ENCODE results near the gene SNRPE. TPM values are rescaled to one million over a fixed set of nuclear protein-coding genes. Genes with fewer than 3 reads are reported as not detected.

The SNRPE gene
- total RNA-seq, 1 donor from 2014 or later, result 122 TPM

- Histone ChIP-seq H3K27ac (ENCODE audit: low read depth, low read length) (no peak overlapping the region), H3K4me2 (ENCODE audit: low read length) (no peak overlapping the region), H3K9me3 (ENCODE audit: insufficient read depth, low read depth, low read length) (no peaks in the 10 kb centered on the region), H3K27me3 (ENCODE audit: insufficient read depth, low read length) (no peaks in the 10 kb centered on the region), H3K4me3 (ENCODE audit: insufficient read depth, low read depth, low read length) (no peak overlapping the region), H3K4me1 (ENCODE audit: insufficient read depth, low read length) (no peaks in the 10 kb centered on the region), H3K9ac (ENCODE audit: low read length) (no peak overlapping the region), H2AFZ (ENCODE audit: low read depth, low read length) (no peak overlapping the region), H4K20me1 (ENCODE audit: insufficient read depth, low read length) (peaks cover 64% of the 10 kb centered on the region), H3K36me3 (ENCODE audit: insufficient read depth, low read length) (peaks cover 50% of the 10 kb centered on the region), H3K79me2 (ENCODE audit: insufficient read depth, low read length) (peaks cover 81% of the 10 kb centered on the region)
- H3K4me3 Mint-ChIP-seq (ENCODE audit: unreplicated experiment), result no peak overlapping the region
- DNase-seq (ENCODE audit: low read depth) (no peak), FAIRE-seq (no peak)
- H3K36me3 Mint-ChIP-seq (ENCODE audit: low read depth, unreplicated experiment), result peaks cover 22% of the 10 kb centered on the region
- H3K27ac Mint-ChIP-seq (ENCODE audit: unreplicated experiment), result no peak overlapping the region
- peaks cover 2% of the 10 kb centered on the region for H3K9me3 Mint-ChIP-seq (ENCODE audit: unreplicated experiment)
- H3K27me3 Mint-ChIP-seq (ENCODE audit: low read depth, unreplicated experiment), result no peaks in the 10 kb centered on the region
- TF ChIP-seq CTCF (IDR thresholded peaks at IDR 0.05; ENCODE audit: insufficient read depth, low read depth, low read length) (no peak), EZH2 (IDR thresholded peaks at IDR 0.05; ENCODE audit: insufficient read depth, low read length) (no peak)
- no peaks in the 10 kb centered on the region for H3K4me1 Mint-ChIP-seq (ENCODE audit: low read depth, unreplicated experiment)
These were observed 43.0 kb upstream of the SNRPE start for GRCh38 chr1:203818399-203818798.

GRCh38 chr1:203823306-203823705 is 38.1 kb upstream of the SNRPE start:
- peaks cover 68% of the 10 kb centered on the region for H3K79me2 ChIP-seq (ENCODE audit: insufficient read depth, low read length)

More at GRCh38 chr1:203823306-203823705, 38.1 kb upstream of the SNRPE start:
- no peak overlapping the region for H3K27ac Mint-ChIP-seq (ENCODE audit: unreplicated experiment)
- H3K4me3 ChIP-seq (ENCODE audit: insufficient read depth, low read depth, low read length), result no peak overlapping the region
- H3K9ac ChIP-seq (ENCODE audit: low read length), result no peak overlapping the region
- H3K9me3 ChIP-seq (ENCODE audit: insufficient read depth, low read depth, low read length), result no peaks in the 10 kb centered on the region
- no peak overlapping the region for H3K4me2 ChIP-seq (ENCODE audit: low read length)
- no peaks in the 10 kb centered on the region for H3K9me3 Mint-ChIP-seq (ENCODE audit: unreplicated experiment)
- peaks cover 74% of the 10 kb centered on the region for H4K20me1 ChIP-seq (ENCODE audit: insufficient read depth, low read length)
- TF ChIP-seq EZH2 (IDR thresholded peaks at IDR 0.05; ENCODE audit: insufficient read depth, low read length), result no peak
- TF ChIP-seq CTCF (IDR thresholded peaks at IDR 0.05; ENCODE audit: insufficient read depth, low read depth, low read length), result no peak
- no peak overlapping the region for H2AFZ ChIP-seq (ENCODE audit: low read depth, low read length)
- no peak for FAIRE-seq
- peaks cover 11% of the 10 kb centered on the region for H3K36me3 Mint-ChIP-seq (ENCODE audit: low read depth, unreplicated experiment)
- H3K27me3 Mint-ChIP-seq (ENCODE audit: low read depth, unreplicated experiment), result no peaks in the 10 kb centered on the region
- no peak overlapping the region for H3K27ac ChIP-seq (ENCODE audit: low read depth, low read length)
- no peaks in the 10 kb centered on the region for H3K4me1 ChIP-seq (ENCODE audit: insufficient read depth, low read length)
- no peaks in the 10 kb centered on the region for H3K27me3 ChIP-seq (ENCODE audit: insufficient read depth, low read length)
- H3K36me3 ChIP-seq (ENCODE audit: insufficient read depth, low read length), result peaks cover 48% of the 10 kb centered on the region
- H3K4me3 Mint-ChIP-seq (ENCODE audit: unreplicated experiment), result no peak overlapping the region
- DNase-seq (ENCODE audit: low read depth), result no peak
- no peaks in the 10 kb centered on the region for H3K4me1 Mint-ChIP-seq (ENCODE audit: low read depth, unreplicated experiment)
